ENCODE measurements around the gene CAMTA1.

GRCh38 chr1:6747674-6748073 is 37.6 kb upstream of the CAMTA1 start:
- TF ChIP-seq CTCF (IDR thresholded peaks at IDR 0.05) = no peak
- TF ChIP-seq POLR2A (IDR thresholded peaks at IDR 0.05) = no peak
- TF ChIP-seq POLR2AphosphoS5 (IDR thresholded peaks at IDR 0.05; ENCODE audit: insufficient read depth in 1 of 2, low read depth in 1 of 2) = no peak
